ENCODE results near the gene PMPCA.

GRCh38 chr9:136441681-136442245, 31.3 kb downstream of the PMPCA start:
- TF ChIP-seq POLR2A (IDR thresholded peaks at IDR 0.05) (no peak), CTCF (IDR thresholded peaks at IDR 0.05) (no peak)

All from testis (tissue), 2 donors.